Measurements from ENCODE around the gene SF1.

The SF1 gene

GRCh38 chr11:64790205-64791095 lies 12.1 kb upstream of the SF1 start:
- TF ChIP-seq POLR2A (IDR thresholded peaks at IDR 0.05; ENCODE audit: low read depth, low read length) = no peak
- FAIRE-seq (no peak), DNase-seq (ENCODE audit: insufficient read length) (peak; percentile 8)

- DNase-seq (ENCODE audit: insufficient read length) (peak; percentile 5), FAIRE-seq (no peak)
- no peak for TF ChIP-seq TAF1 (IDR thresholded peaks at IDR 0.05; ENCODE audit: borderline replicate concordance, low read depth, low read length)
- TF ChIP-seq POLR2AphosphoS5 (IDR thresholded peaks at IDR 0.05; ENCODE audit: low read depth, low read length) = no peak
- no peak for TF ChIP-seq POLR2A (IDR thresholded peaks at IDR 0.05; ENCODE audit: low read depth, low read length)
Measured at GRCh38 chr11:64789331-64790204, 11.2 kb upstream of the SF1 start.

GRCh38 chr11:64788321-64789215 lies 10.2 kb upstream of the SF1 start:
- FAIRE-seq (no peak), DNase-seq (ENCODE audit: insufficient read length) (peak; percentile 12)
- no peak for TF ChIP-seq POLR2A (IDR thresholded peaks at IDR 0.05; ENCODE audit: low read depth, low read length)
- no peak for TF ChIP-seq TAF1 (IDR thresholded peaks at IDR 0.05; ENCODE audit: borderline replicate concordance, low read depth, low read length)
- no peak for TF ChIP-seq POLR2AphosphoS5 (IDR thresholded peaks at IDR 0.05; ENCODE audit: low read depth, low read length)

GRCh38 chr11:64787526-64788320 lies 9.4 kb upstream of the SF1 start:
- peak; percentile 27 for FAIRE-seq
- TF ChIP-seq TAF1 (IDR thresholded peaks at IDR 0.05; ENCODE audit: borderline replicate concordance, low read depth, low read length) (no peak), POLR2AphosphoS5 (IDR thresholded peaks at IDR 0.05; ENCODE audit: low read depth, low read length) (no peak), POLR2A (IDR thresholded peaks at IDR 0.05; ENCODE audit: low read depth, low read length) (no peak)
- DNase-seq (ENCODE audit: insufficient read length) = peak; percentile 75

- FAIRE-seq (no peak), DNase-seq (ENCODE audit: insufficient read length) (no peak)
- no peak; the same call in 1 of the 2 replicates for TF ChIP-seq POLR2AphosphoS5 (IDR thresholded peaks at IDR 0.05; ENCODE audit: low read depth, low read length)
- TF ChIP-seq POLR2A (IDR thresholded peaks at IDR 0.05; ENCODE audit: low read depth, low read length) = peak; percentile 39; the same call in 1 of the 2 replicates
- TF ChIP-seq TAF1 (IDR thresholded peaks at IDR 0.05; ENCODE audit: borderline replicate concordance, low read depth, low read length) = no peak
Measured at GRCh38 chr11:64786308-64786707, 8.0 kb upstream of the SF1 start.

- TF ChIP-seq POLR2A (IDR thresholded peaks at IDR 0.05; ENCODE audit: low read depth, low read length) (no peak), POLR2AphosphoS5 (IDR thresholded peaks at IDR 0.05; ENCODE audit: low read depth, low read length) (no peak), TAF1 (IDR thresholded peaks at IDR 0.05; ENCODE audit: borderline replicate concordance, low read depth, low read length) (no peak)
- DNase-seq (ENCODE audit: insufficient read length) (no peak), FAIRE-seq (no peak)
Measured at GRCh38 chr11:64784813-64785581, 6.7 kb upstream of the SF1 start.

- no peak for DNase-seq (ENCODE audit: insufficient read length)
- no peak for TF ChIP-seq POLR2AphosphoS5 (IDR thresholded peaks at IDR 0.05; ENCODE audit: low read depth, low read length)
- peak; percentile 79; the same call in 1 of the 2 replicates for TF ChIP-seq POLR2A (IDR thresholded peaks at IDR 0.05; ENCODE audit: low read depth, low read length)
Measured at GRCh38 chr11:64778223-64778472, 194 bp downstream of the SF1 start.

GRCh38 chr11:64777449-64778222 lies 706 bp downstream of the SF1 start:
- peak; percentile 84 for FAIRE-seq
- TF ChIP-seq POLR2A (IDR thresholded peaks at IDR 0.05; ENCODE audit: low read depth, low read length) = peak; percentile 63; the same call in 1 of the 2 replicates
- no peak for TF ChIP-seq TAF1 (IDR thresholded peaks at IDR 0.05; ENCODE audit: borderline replicate concordance, low read depth, low read length)
- TF ChIP-seq POLR2AphosphoS5 (IDR thresholded peaks at IDR 0.05; ENCODE audit: low read depth, low read length) = peak; percentile 71; the same call in 1 of the 2 replicates
- peak; percentile 90 for DNase-seq (ENCODE audit: insufficient read length)

More at GRCh38 chr11:64778223-64778472, 194 bp downstream of the SF1 start:
- no peak for FAIRE-seq

- FAIRE-seq (no peak), DNase-seq (ENCODE audit: insufficient read length) (no peak)
- TF ChIP-seq POLR2AphosphoS5 (IDR thresholded peaks at IDR 0.05; ENCODE audit: low read depth, low read length) (no peak), TAF1 (IDR thresholded peaks at IDR 0.05; ENCODE audit: borderline replicate concordance, low read depth, low read length) (no peak), POLR2A (IDR thresholded peaks at IDR 0.05; ENCODE audit: low read depth, low read length) (no peak)
Measured at GRCh38 chr11:64776875-64777274, 1.5 kb downstream of the SF1 start.

Measured in GM12892 (cell line).